GM21786 (cell line): ENCODE results near the gene GREB1.

Source experiments
- ATAC-seq: cut with Tn5 transposase; IDR thresholded peaks from one replicate; pipeline ENCODE4 v1.9.1; 2021; ENCODE audit not compliant: unreplicated experiment

The GREB1 gene

GRCh38 chr2:11578986-11579774 is 45.3 kb downstream of the GREB1 start:
- no peak for ATAC-seq

GRCh38 chr2:11579867-11580659 is 46.2 kb downstream of the GREB1 start:
- no peak for ATAC-seq

- no peak for ATAC-seq
Measured at GRCh38 chr2:11580697-11581096, 46.9 kb downstream of the GREB1 start.

- ATAC-seq, result no peak
Measured at GRCh38 chr2:11581124-11581796, 47.4 kb downstream of the GREB1 start.

GRCh38 chr2:11581797-11582611 is 48.2 kb downstream of the GREB1 start:
- ATAC-seq, result no peak

GRCh38 chr2:11582612-11582861 is 48.7 kb downstream of the GREB1 start:
- ATAC-seq, result no peak

- ATAC-seq, result no peak
Measured at GRCh38 chr2:11582862-11583752, 49.3 kb downstream of the GREB1 start.

GRCh38 chr2:11583840-11584524 is 50.1 kb downstream of the GREB1 start:
- ATAC-seq, result peak; percentile 87

GRCh38 chr2:11584525-11585056 is 50.7 kb downstream of the GREB1 start:
- ATAC-seq, result no peak

- ATAC-seq, result no peak
Measured at GRCh38 chr2:11585071-11585470, 51.2 kb downstream of the GREB1 start.

- ATAC-seq, result no peak
Measured at GRCh38 chr2:11588228-11589110, 54.6 kb downstream of the GREB1 start.

- no peak for ATAC-seq
Measured at GRCh38 chr2:11589316-11589940, 55.6 kb downstream of the GREB1 start.

- ATAC-seq, result no peak
Measured at GRCh38 chr2:11590193-11590592, 56.3 kb downstream of the GREB1 start.

GRCh38 chr2:11591091-11591490 is 57.2 kb downstream of the GREB1 start:
- ATAC-seq, result no peak

- ATAC-seq, result no peak
Measured at GRCh38 chr2:11592671-11593574, 59.1 kb downstream of the GREB1 start.

- ATAC-seq, result no peak
Measured at GRCh38 chr2:11596801-11597200, 63.0 kb downstream of the GREB1 start.
